CD4-positive, alpha-beta T cell (primary cell): ENCODE measurements around the gene FCRL5. TPM values are rescaled to one million over a fixed set of nuclear protein-coding genes. Genes with fewer than 3 reads are reported as not detected.

Experiments used
- ATAC-seq: fragments of 200-7000 bp; cut with Tn5 transposase; one replicate; pipeline ENCODE4 v1.10.0; 2022; ENCODE audit warnings: mild to moderate bottlenecking; ENCODE audit not compliant: poor library complexity
- CTCF ChIA-PET: fragments of 350-600 bp; sonication (Branson Sonifier 250); formaldehyde crosslinking; loops from one replicate; lab custom pipeline; 2021; ENCODE audit warnings: antibody characterized with exemption, inconsistent platforms; lab: Charles Lee
- POLR2A ChIA-PET: fragments of 350-600 bp; sonication (Branson Sonifier 250); formaldehyde crosslinking; loops from one replicate; lab custom pipeline; 2021; ENCODE audit warnings: antibody characterized with exemption, inconsistent platforms; lab: Charles Lee
- DNase-seq, 14 experiments: peaks; one replicate each; pipeline ENCODE4 v3.0.0-alpha.2; 2013 to 2020; ENCODE audit warnings: mixed read lengths in 2 of 14
- H3K27ac ChIP-seq, 2 donors: one replicate each; pipeline versions ENCODE4 v1.5.1 to v1.7.0; 2013; ENCODE audit warnings: low read length in 2 of 2, low read depth in 1 of 2, mild to moderate bottlenecking in 1 of 2
- H3K27me3 ChIP-seq, 2 experiments: 1 replicate in 1 of 2; 2 replicates in 1 of 2; pipeline versions ENCODE4 v1.6.1 to v1.7.0; 2013; ENCODE audit warnings: low read length in 2 of 2, control low read depth in 1 of 2, mild to moderate bottlenecking in 1 of 2, moderate library complexity in 1 of 2; ENCODE audit not compliant: insufficient read depth in 2 of 2, control insufficient read depth in 1 of 2
- H3K36me3 ChIP-seq: one replicate; pipeline ENCODE4 v1.6.1; 2013; ENCODE audit warnings: low read length, control low read depth; ENCODE audit not compliant: insufficient read depth
- H3K4me1 ChIP-seq: one replicate; pipeline ENCODE4 v1.6.1; 2013; ENCODE audit warnings: low read length, control low read depth; ENCODE audit not compliant: insufficient read depth
- H3K4me3 ChIP-seq: one replicate; pipeline ENCODE4 v1.5.1; 2013; ENCODE audit warnings: mild to moderate bottlenecking, low read length, moderate library complexity
- H3K9me3 ChIP-seq, 2 experiments: 1 replicate in 1 of 2; 2 replicates in 1 of 2; pipeline versions ENCODE4 v1.6.1 to v1.7.0; 2013; ENCODE audit warnings: low read length in 2 of 2, mild to moderate bottlenecking in 2 of 2, control low read depth in 1 of 2, moderate library complexity in 1 of 2; ENCODE audit not compliant: control insufficient read depth in 1 of 2, insufficient read depth in 1 of 2
- H3K27ac Mint-ChIP-seq: one replicate; pipeline ENCODE4 v1.8.0; 2020; ENCODE audit warnings: mixed read lengths
- H3K27me3 Mint-ChIP-seq: one replicate; pipeline ENCODE4 v1.8.0; 2021; ENCODE audit warnings: mixed read lengths
- H3K36me3 Mint-ChIP-seq: one replicate; pipeline ENCODE4 v1.8.0; 2021; ENCODE audit warnings: low read depth, mixed read lengths
- H3K4me1 Mint-ChIP-seq: one replicate; pipeline ENCODE4 v1.8.0; 2021; ENCODE audit warnings: low read depth, mixed read lengths
- H3K4me3 Mint-ChIP-seq: one replicate; pipeline ENCODE4 v1.8.0; 2020; ENCODE audit warnings: mild to moderate bottlenecking, mixed read lengths
- H3K9me3 Mint-ChIP-seq: one replicate; pipeline ENCODE4 v1.8.0; 2020; ENCODE audit warnings: mixed read lengths
- CTCF ChIP-seq: fragments of 200-600 bp; IDR thresholded peaks from one replicate; pipeline ENCODE4 v1.8.0; 2022; ENCODE audit warnings: antibody characterized with exemption, mild to moderate bottlenecking
- intact Hi-C, 2 experiments: fragments of 100-400 bp; cut with DNase I in 1 of 2; cut with micrococcal nuclease in 1 of 2; formaldehyde crosslinking; loops; one replicate each; pipeline versions ENCODE4 v1.15.1 to v1.9.0; 2023 to 2025; cut with DNase I, micrococcal nuclease
- polyA plus RNA-seq, 2 donors: library from polyadenylated mRNA; unstranded; fragments of 120-200 nt; gene quantifications; one replicate each; pipeline ENCODE4 v1.2.1, GENCODE V29; 2013
- total RNA-seq, 174 experiments: library from RNA in 2 of 174; stranded (reverse) in 2 of 174; gene quantifications; one replicate each; pipeline ENCODE4 v1.2.3 and lab custom pipeline; 2021 to 2026

The FCRL5 gene
- total RNA-seq (not detected), total RNA-seq (lab: John Stamatoyannopoulos, UW) (0 to 2.0 (median 0.08) reads per million in 172 experiments)
- polyA plus RNA-seq (2013, experiment 1 of 2), result 0.56 TPM
- 0.65 TPM for polyA plus RNA-seq (2013, experiment 2 of 2)

- no peaks in the 10 kb centered on the region for H3K9me3 Mint-ChIP-seq
- ATAC-seq (no peak), DNase-seq (no peak)
- Histone ChIP-seq H3K4me1 (no peaks in the 10 kb centered on the region), H3K27me3 (peaks cover 0 to 4% of the 10 kb centered on the region in 2 experiments), H3K4me3 (no peak within 1 kb of the TSS), H3K27ac (no peak within 1 kb of the TSS), H3K9me3 (no peaks in the 10 kb centered on the region), H3K36me3 (no peaks in the 10 kb centered on the region)
- no peak for TF ChIP-seq CTCF
- H3K4me3 Mint-ChIP-seq, result no peak within 1 kb of the TSS
- no peak within 1 kb of the TSS for H3K27ac Mint-ChIP-seq
- POLR2A ChIA-PET, result no interaction called here
- peaks cover 6% of the 10 kb centered on the region for H3K27me3 Mint-ChIP-seq
- intact Hi-C loops, result no loop called here
- CTCF ChIA-PET, result no interaction called here
- peaks cover 4% of the 10 kb centered on the region for H3K4me1 Mint-ChIP-seq
- H3K36me3 Mint-ChIP-seq, result no peaks in the 10 kb centered on the region
These were observed at the start of gene FCRL5 for GRCh38 chr1:157551694-157552693. Gene FCRL5, minus strand, starts transcription at chr1:157552515. Its CDS starts 153 bp downstream, at chr1:157552362.

GRCh38 chr1:157600236-157600635 lies 47.9 kb upstream of the FCRL5 start:
- H3K9me3 Mint-ChIP-seq, result no peaks in the 10 kb centered on the region
- ATAC-seq, result no peak
- no peak for TF ChIP-seq CTCF
- DNase-seq, result no peak
- intact Hi-C loops, result no loop called here
- no peaks in the 10 kb centered on the region for H3K36me3 Mint-ChIP-seq
- no peak overlapping the region for H3K27ac ChIP-seq
- H3K27me3 Mint-ChIP-seq, result peaks cover 12% of the 10 kb centered on the region
- CTCF ChIA-PET, result no interaction called here
- H3K27ac Mint-ChIP-seq, result no peak overlapping the region
- no peak overlapping the region for H3K4me3 ChIP-seq
- no peaks in the 10 kb centered on the region for H3K4me1 Mint-ChIP-seq
- no peak overlapping the region for H3K4me3 Mint-ChIP-seq
- no peaks in the 10 kb centered on the region for H3K36me3 ChIP-seq
- H3K27me3 ChIP-seq, result no peaks in the 10 kb centered on the region
- no peaks in the 10 kb centered on the region for H3K9me3 ChIP-seq
- POLR2A ChIA-PET, result no interaction called here
- H3K4me1 ChIP-seq, result no peaks in the 10 kb centered on the region

GRCh38 chr1:157597959-157598667 lies 45.8 kb upstream of the FCRL5 start, which contains the start of gene FCRL4:
Gene FCRL4, minus strand, starts transcription at chr1:157598085. Its CDS starts 141 bp downstream, at chr1:157597944.
- no peaks in the 10 kb centered on the region for H3K4me1 Mint-ChIP-seq
- H3K27ac Mint-ChIP-seq, result no peak within 1 kb of the TSS
- no peaks in the 10 kb centered on the region for H3K9me3 Mint-ChIP-seq
- H3K27ac ChIP-seq, result no peak within 1 kb of the TSS
- no peak for DNase-seq
- no peak within 1 kb of the TSS for H3K4me3 ChIP-seq
- ChIA-PET CTCF (no interaction called here), POLR2A (no interaction called here)
- H3K27me3 Mint-ChIP-seq, result peaks cover 10% of the 10 kb centered on the region
- intact Hi-C loops, result no loop called here
- no peaks in the 10 kb centered on the region for H3K27me3 ChIP-seq
- H3K36me3 ChIP-seq, result no peaks in the 10 kb centered on the region
- H3K4me1 ChIP-seq, result no peaks in the 10 kb centered on the region
- no peaks in the 10 kb centered on the region for H3K36me3 Mint-ChIP-seq
- no peak within 1 kb of the TSS for H3K4me3 Mint-ChIP-seq
- ATAC-seq, result no peak
- no peak for TF ChIP-seq CTCF
- H3K9me3 ChIP-seq, result no peaks in the 10 kb centered on the region
